ENCODE results near the gene BPIFA2. TPM values are rescaled to one million over a fixed set of nuclear protein-coding genes. Genes with fewer than 3 reads are reported as not detected.
A peak's percentile ranks its signal among the peaks of the same experiment; 100 is the strongest.

The BPIFA2 gene
- total RNA-seq, 1 donor from 2014 or later: not detected

DNA sequence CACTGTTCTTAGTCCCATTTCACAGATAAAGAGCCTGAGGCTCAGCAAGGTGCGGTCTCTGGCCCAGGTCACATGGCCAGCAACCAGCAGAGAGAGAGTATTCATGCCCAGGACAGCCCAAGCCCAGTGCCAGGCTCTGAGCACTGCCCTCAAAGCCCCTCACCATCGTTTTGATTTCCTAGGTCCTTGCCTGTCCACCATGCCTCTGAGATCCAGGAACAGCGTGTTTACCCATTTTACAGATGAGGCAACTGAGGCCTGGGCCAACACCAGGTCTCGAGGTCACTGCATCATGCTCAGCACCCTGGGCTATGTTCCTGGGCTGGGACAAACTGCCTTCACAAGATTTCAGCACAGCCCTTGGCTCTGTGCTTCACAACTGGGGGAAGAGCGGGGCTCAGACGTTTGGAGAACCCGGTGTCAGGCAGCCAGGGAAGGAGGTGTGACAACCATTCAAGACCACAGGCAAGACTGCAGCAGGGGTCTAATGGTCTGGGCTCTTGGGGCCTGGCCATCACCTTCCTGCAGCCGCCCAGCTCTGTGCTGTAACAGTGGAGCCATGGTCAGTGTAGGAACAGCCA lies 1.3 kb upstream of the BPIFA2 start:
- Histone ChIP-seq H3K36me3 (no peaks in the 10 kb centered on the region), H3K4me3 (no peak overlapping the region), H3K27ac (replicated peaks) (no peak overlapping the region), H3K27me3 (ENCODE audit: low read depth) (peaks cover 44% of the 10 kb centered on the region), H3K4me1 (no peaks in the 10 kb centered on the region), H3K9me3 (replicated peaks) (peaks cover 37% of the 10 kb centered on the region)
- DNase-seq: no peak
- intact Hi-C loops (cut with micrococcal nuclease): no loop called here
- TF ChIP-seq, protein P1, sequence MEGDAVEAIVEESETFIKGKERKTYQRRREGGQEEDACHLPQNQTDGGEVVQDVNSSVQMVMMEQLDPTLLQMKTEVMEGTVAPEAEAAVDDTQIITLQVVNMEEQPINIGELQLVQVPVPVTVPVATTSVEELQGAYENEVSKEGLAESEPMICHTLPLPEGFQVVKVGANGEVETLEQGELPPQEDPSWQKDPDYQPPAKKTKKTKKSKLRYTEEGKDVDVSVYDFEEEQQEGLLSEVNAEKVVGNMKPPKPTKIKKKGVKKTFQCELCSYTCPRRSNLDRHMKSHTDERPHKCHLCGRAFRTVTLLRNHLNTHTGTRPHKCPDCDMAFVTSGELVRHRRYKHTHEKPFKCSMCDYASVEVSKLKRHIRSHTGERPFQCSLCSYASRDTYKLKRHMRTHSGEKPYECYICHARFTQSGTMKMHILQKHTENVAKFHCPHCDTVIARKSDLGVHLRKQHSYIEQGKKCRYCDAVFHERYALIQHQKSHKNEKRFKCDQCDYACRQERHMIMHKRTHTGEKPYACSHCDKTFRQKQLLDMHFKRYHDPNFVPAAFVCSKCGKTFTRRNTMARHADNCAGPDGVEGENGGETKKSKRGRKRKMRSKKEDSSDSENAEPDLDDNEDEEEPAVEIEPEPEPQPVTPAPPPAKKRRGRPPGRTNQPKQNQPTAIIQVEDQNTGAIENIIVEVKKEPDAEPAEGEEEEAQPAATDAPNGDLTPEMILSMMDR (IDR thresholded peaks at IDR 0.05; ENCODE audit: borderline replicate concordance): no peak

DNA sequence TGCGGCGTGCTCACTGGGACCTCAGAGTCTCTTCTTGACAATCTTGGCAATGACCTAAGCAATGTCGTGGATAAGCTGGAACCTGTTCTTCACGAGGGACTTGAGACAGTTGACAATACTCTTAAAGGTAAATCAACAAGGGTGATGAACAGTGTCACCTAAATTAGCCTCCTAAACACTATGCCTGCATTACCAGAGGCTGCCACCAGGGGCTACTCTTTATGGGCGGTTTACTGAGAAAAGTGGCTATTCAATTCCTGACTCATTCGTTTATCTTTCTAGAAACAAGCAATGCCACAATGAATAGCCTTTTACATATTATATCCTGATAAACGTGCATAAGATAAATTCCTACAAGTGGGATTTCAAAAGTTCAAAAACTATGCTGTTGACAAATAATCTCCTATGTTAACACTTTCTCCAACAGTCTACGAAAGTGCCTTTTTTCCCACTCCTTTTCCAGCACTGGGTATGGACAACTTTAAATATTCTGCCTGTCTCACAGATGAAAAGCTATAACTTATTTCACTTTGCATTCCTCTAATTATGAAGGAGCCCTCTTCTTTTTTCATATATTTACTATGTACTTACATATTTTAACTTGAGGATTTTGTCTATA lies 1.3 kb downstream of the BPIFA2 start:
- Histone ChIP-seq H3K4me1 (no peaks in the 10 kb centered on the region), H3K27me3 (ENCODE audit: low read depth) (peaks cover 38% of the 10 kb centered on the region), H3K4me3 (no peak overlapping the region), H3K27ac (replicated peaks) (no peak overlapping the region), H3K9me3 (replicated peaks) (peaks cover 39% of the 10 kb centered on the region), H3K36me3 (no peaks in the 10 kb centered on the region)
- no peak for DNase-seq
- TF ChIP-seq, protein P1 (IDR thresholded peaks at IDR 0.05; ENCODE audit: borderline replicate concordance): peak; percentile 34
- intact Hi-C loops (cut with micrococcal nuclease): no loop called here

DNA sequence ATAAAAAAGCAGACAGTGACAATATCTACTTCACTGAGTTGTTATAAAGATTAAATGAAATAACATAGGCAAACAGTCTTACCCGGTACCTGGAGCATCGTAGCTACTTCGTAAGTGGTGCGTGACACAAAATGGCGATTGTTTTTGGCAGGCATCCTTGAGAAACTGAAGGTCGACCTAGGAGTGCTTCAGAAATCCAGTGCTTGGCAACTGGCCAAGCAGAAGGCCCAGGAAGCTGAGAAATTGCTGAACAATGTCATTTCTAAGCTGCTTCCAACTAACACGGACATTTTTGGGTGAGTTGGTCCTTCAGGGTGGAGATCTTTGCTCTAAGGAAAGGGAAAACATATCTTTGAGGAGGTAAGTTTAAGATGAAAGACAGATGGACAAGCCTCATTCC lies 4.8 kb downstream of the BPIFA2 start:
- no peak for DNase-seq
- peaks cover 39% of the 10 kb centered on the region for H3K9me3 ChIP-seq (replicated peaks)
- intact Hi-C loops (cut with micrococcal nuclease): no loop called here
- H3K4me1 ChIP-seq: no peaks in the 10 kb centered on the region
- H3K27ac ChIP-seq (replicated peaks): no peak overlapping the region
- no peaks in the 10 kb centered on the region for H3K36me3 ChIP-seq
- no peak overlapping the region for H3K4me3 ChIP-seq
- peaks cover 18% of the 10 kb centered on the region for H3K27me3 ChIP-seq (ENCODE audit: low read depth)
- TF ChIP-seq, protein P1 (IDR thresholded peaks at IDR 0.05; ENCODE audit: borderline replicate concordance): no peak

DNA sequence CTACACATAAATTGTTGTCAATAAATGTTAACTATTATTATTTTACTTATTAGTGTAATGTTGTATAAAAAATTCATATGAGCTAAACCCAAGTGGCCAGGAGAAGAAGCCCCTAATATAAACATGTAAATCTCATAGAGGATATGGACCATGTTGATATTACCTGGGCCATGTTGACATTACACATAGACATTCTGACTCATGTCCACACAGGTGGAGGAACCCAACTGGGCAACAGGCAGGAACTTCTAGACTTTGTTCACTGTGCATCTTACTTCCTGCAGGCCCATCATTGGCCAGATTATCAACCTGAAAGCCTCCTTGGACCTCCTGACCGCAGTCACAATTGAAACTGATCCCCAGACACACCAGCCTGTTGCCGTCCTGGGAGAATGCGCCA lies 7.2 kb downstream of the BPIFA2 start:
- TF ChIP-seq, protein P1 (IDR thresholded peaks at IDR 0.05; ENCODE audit: borderline replicate concordance): no peak
- Histone ChIP-seq H3K4me3 (no peak overlapping the region), H3K27ac (replicated peaks) (no peak overlapping the region), H3K27me3 (ENCODE audit: low read depth) (peaks cover 13% of the 10 kb centered on the region), H3K4me1 (no peaks in the 10 kb centered on the region), H3K9me3 (replicated peaks) (peaks cover 17% of the 10 kb centered on the region), H3K36me3 (no peaks in the 10 kb centered on the region)
- no peak for DNase-seq
- intact Hi-C loops (cut with micrococcal nuclease): no loop called here

DNA sequence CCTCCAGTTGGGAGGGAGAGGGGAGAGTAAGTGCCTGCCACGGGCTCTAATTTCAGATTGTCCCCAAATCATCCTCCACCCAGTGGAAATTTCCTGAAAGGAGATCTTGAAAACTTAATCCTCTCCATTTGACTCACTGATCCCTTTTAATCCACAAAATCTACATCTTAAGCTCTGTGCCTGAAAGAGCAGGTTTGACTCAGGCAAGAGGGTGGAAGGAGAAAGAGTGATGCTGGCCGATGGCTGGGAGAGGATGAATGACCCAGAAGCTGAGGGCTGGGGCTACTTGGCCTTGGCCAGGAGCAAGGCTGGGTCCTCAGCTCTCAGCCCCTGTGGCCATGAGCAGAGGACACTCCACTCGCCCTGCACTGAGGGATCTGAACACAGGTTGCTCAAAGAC lies 8.1 kb downstream of the BPIFA2 start:
- no peak overlapping the region for H3K27ac ChIP-seq (replicated peaks)
- intact Hi-C loops (cut with micrococcal nuclease): no loop called here
- H3K9me3 ChIP-seq (replicated peaks): peaks cover 7% of the 10 kb centered on the region
- DNase-seq: no peak
- no peaks in the 10 kb centered on the region for H3K36me3 ChIP-seq
- TF ChIP-seq, protein P1 (IDR thresholded peaks at IDR 0.05; ENCODE audit: borderline replicate concordance): no peak
- no peaks in the 10 kb centered on the region for H3K4me1 ChIP-seq
- H3K4me3 ChIP-seq: no peak overlapping the region
- peaks cover 11% of the 10 kb centered on the region for H3K27me3 ChIP-seq (ENCODE audit: low read depth)
